Right lobe of liver (tissue), 6 donors: Measurements from ENCODE around the gene GALNT1. TPM values are rescaled to one million over a fixed set of nuclear protein-coding genes. Genes with fewer than 3 reads are reported as not detected.

ENCODE experiments used
- ATAC-seq, 4 donors: fragments of 200-7000 bp; cut with Tn5 transposase; one replicate each; pipeline ENCODE4 v1.9.1; 2020; ENCODE audit warnings: mild to moderate bottlenecking in 4 of 4, moderate library complexity in 4 of 4
- DNase-seq, 3 donors: peaks; one replicate each; pipeline ENCODE4 v3.0.0-alpha.2; 2020
- H3K27ac ChIP-seq, 3 donors: fragments of 200-600 bp; one replicate each; pipeline ENCODE4 v1.8.0; 2022
- H3K27me3 ChIP-seq, 2 donors: fragments of 200-600 bp; one replicate each; pipeline ENCODE4 v1.8.0; 2022
- H3K36me3 ChIP-seq, 4 donors: fragments of 200-600 bp; sonication (generic) in 1 of 4; one replicate each; pipeline versions ENCODE4 v1.5.1 to v1.8.0; 2017 to 2022; ENCODE audit warnings: control low read depth in 1 of 4
- H3K4me1 ChIP-seq, 4 donors: fragments of 200-600 bp; sonication (generic) in 1 of 4; one replicate each; pipeline versions ENCODE4 v1.5.1 to v1.8.0; 2017 to 2022; ENCODE audit warnings: control low read depth in 1 of 4
- H3K4me3 ChIP-seq, 3 donors: fragments of 200-600 bp; one replicate each; pipeline ENCODE4 v1.8.0; 2022
- H3K9me3 ChIP-seq, 4 donors: fragments of 200-600 bp; sonication (generic) in 1 of 4; one replicate each; pipeline versions ENCODE4 v1.5.1 to v1.8.0; 2017 to 2022; ENCODE audit warnings: control low read depth in 1 of 4
- POLR2A ChIP-seq: fragments of 450-650 bp; IDR thresholded peaks from one replicate; pipeline ENCODE4 v1.6.1; 2017; ENCODE audit warnings: antibody characterized with exemption, mild to moderate bottlenecking
- WGBS: methylation state at CpG from one replicate; pipeline ENCODE4 v1.1.6; 2018; ENCODE audit warnings: low coverage, low lambda C conversion rate; ENCODE audit not compliant: insufficient coverage; ENCODE audit errors: missing lambda C conversion rate; 5-methylcytosine and 5-hydroxymethylcytosine counted together
- intact Hi-C, 2 donors: fragments of 100-400 bp; cut with DNase I; formaldehyde crosslinking; loops; one replicate each; pipeline versions ENCODE4 v1.11.2 to v1.14.1; 2022
- total RNA-seq, 6 experiments: library from RNA; depleted of rRNA in 2 of 6; stranded (reverse); fragments of >200 nt in 2 of 6; fragmentation: NEBNext Ultra II Directional in 3 of 6; extraction: Animal tissue kit (Norgen Biotek cat#: 25700) in 3 of 6; gene quantifications; one replicate each; pipeline versions ENCODE4 v1.1.0 to v1.2.4, GENCODE V29; 2016 to 2023
- TF ChIP-seq, protein P1 (sequence below), 4 donors: fragments of 200-600 bp in 3 of 4; fragments of 450-650 bp in 1 of 4; IDR thresholded peaks; one replicate each; pipeline versions ENCODE4 v1.5.1 to v1.8.0; 2016 to 2022; ENCODE audit warnings: antibody characterized with exemption in 4 of 4, mild to moderate bottlenecking in 2 of 4
- donor health status: DM: no; HTN: yes; CAD: no.
- donor health status: DM: no; HTN: no; CAD: no.
- donor health status: DM: no; HTN: no; CAD: no.
- donor health status: DM: no; HTN: yes; CAD: no.
- donor health status: DM: no; HTN: yes; CAD: no.

GALNT1 gene
- total RNA-seq, 6 experiments from 2014 or later = 28.0 to 47.4 (median 40.4) TPM

DNA sequence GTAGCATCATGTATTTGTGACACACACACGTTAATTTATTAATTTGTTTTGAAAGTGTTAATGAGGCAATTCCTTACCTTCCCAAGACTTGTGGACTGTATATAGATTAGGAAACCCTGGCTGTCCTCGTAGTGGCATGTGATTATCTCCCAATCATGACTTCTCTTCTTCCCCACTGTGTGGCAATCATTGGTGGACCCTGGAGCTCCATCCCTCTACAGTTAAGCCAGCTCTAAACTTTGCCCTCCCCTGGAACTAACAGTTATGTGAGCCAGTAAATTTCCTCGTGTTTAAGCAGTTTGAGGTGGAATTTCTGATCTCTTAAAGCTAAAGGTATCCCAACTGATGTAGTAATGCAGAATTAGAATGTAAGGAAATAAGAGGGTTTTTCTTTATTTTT lies 22.0 kb downstream of the GALNT1 start:
- H3K27me3 ChIP-seq = no peaks in the 10 kb centered on the region
- H3K4me1 ChIP-seq = peaks cover 0 to 5% (median 0%) of the 10 kb centered on the region in 4 donors
- peaks cover 0 to 8% (median 0%) of the 10 kb centered on the region in 4 donors for H3K9me3 ChIP-seq
- TF ChIP-seq POLR2A = no peak
- TF ChIP-seq, protein P1, sequence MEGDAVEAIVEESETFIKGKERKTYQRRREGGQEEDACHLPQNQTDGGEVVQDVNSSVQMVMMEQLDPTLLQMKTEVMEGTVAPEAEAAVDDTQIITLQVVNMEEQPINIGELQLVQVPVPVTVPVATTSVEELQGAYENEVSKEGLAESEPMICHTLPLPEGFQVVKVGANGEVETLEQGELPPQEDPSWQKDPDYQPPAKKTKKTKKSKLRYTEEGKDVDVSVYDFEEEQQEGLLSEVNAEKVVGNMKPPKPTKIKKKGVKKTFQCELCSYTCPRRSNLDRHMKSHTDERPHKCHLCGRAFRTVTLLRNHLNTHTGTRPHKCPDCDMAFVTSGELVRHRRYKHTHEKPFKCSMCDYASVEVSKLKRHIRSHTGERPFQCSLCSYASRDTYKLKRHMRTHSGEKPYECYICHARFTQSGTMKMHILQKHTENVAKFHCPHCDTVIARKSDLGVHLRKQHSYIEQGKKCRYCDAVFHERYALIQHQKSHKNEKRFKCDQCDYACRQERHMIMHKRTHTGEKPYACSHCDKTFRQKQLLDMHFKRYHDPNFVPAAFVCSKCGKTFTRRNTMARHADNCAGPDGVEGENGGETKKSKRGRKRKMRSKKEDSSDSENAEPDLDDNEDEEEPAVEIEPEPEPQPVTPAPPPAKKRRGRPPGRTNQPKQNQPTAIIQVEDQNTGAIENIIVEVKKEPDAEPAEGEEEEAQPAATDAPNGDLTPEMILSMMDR (IDR thresholded peaks at IDR 0.05) = no peak
- intact Hi-C loops = no loop called here
- WGBS = 45% methylated on average over 3 of the region's 3 CpGs
- no peak overlapping the region for H3K27ac ChIP-seq
- H3K4me3 ChIP-seq = no peak overlapping the region
- no peaks in the 10 kb centered on the region for H3K36me3 ChIP-seq
- ATAC-seq = peak in 1 of 4 donors; percentile 31
- DNase-seq = no peak

DNA sequence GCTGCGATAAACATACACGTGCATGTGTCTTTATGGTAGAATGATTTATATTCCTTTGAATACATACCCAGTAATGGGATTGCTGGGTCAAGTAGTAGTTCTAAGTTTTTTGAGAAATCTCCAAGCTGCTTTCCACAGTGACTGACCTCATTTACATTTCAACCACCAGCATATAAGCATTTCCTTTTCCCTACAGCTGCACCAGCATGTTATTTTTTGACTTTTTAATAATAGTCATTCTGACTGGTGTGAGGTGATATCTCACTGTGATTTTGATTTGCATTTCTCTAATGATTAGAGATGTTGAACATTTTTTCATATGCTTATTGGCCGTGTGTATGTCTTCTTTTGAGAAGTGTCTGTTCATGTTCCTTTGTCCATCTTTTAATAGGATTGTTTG lies 22.8 kb downstream of the GALNT1 start:
- WGBS = 89% methylated on average over 3 of the region's 3 CpGs
- Histone ChIP-seq H3K4me3 (no peak overlapping the region), H3K27ac (no peak overlapping the region), H3K4me1 (peaks cover 0 to 5% (median 0%) of the 10 kb centered on the region in 4 donors), H3K27me3 (no peaks in the 10 kb centered on the region), H3K9me3 (peaks cover 0 to 8% (median 0%) of the 10 kb centered on the region in 4 donors), H3K36me3 (no peaks in the 10 kb centered on the region)
- intact Hi-C loops = no loop called here
- DNase-seq = no peak
- no peak for ATAC-seq
- no peak for TF ChIP-seq POLR2A
- TF ChIP-seq, protein P1 (IDR thresholded peaks at IDR 0.05) = no peak

- TF ChIP-seq, protein P1 (IDR thresholded peaks at IDR 0.05) = no peak
- no peak for TF ChIP-seq POLR2A
- Histone ChIP-seq H3K27me3 (no peaks in the 10 kb centered on the region), H3K36me3 (no peaks in the 10 kb centered on the region), H3K27ac (no peak overlapping the region), H3K4me3 (no peak overlapping the region), H3K4me1 (peaks cover 0 to 5% (median 0%) of the 10 kb centered on the region in 4 donors), H3K9me3 (peaks cover 0 to 8% (median 0%) of the 10 kb centered on the region in 4 donors)
- ATAC-seq (no peak), DNase-seq (no peak)
- WGBS = 79% methylated on average over 2 of the region's 3 CpGs
- intact Hi-C loops = no loop called here
Measured at GRCh38 chr18:35605686-35606417, 24.3 kb downstream of the GALNT1 start.

GRCh38 chr18:35609236-35609635 lies 27.7 kb downstream of the GALNT1 start:
- TF ChIP-seq POLR2A = no peak
- TF ChIP-seq, protein P1 (IDR thresholded peaks at IDR 0.05) = no peak
- 100% methylated on average over 1 of the region's 1 CpG for WGBS
- ATAC-seq = no peak

More at GRCh38 chr18:35609236-35609635, 27.7 kb downstream of the GALNT1 start:
- no peak overlapping the region for H3K4me3 ChIP-seq
- intact Hi-C loops = no loop called here
- H3K9me3 ChIP-seq = no peaks in the 10 kb centered on the region
- no peak overlapping the region for H3K27ac ChIP-seq
- H3K36me3 ChIP-seq = no peaks in the 10 kb centered on the region
- peaks cover 0 to 5% (median 0%) of the 10 kb centered on the region in 4 donors for H3K4me1 ChIP-seq
- DNase-seq = no peak
- no peaks in the 10 kb centered on the region for H3K27me3 ChIP-seq
